GM23248 (cell line): ENCODE measurements around the gene C2CD4D. TPM values are rescaled to one million over a fixed set of nuclear protein-coding genes. Genes with fewer than 3 reads are reported as not detected.

Experiments used
- DNase-seq: peaks from one replicate; pipeline ENCODE4 v3.0.0-alpha.2; 2015
- H2AFZ ChIP-seq: fragments of 200-600 bp; sonication (generic); 2 replicates; pipeline ENCODE4 v1.6.1; 2016; ENCODE audit warnings: antibody characterized with exemption
- H3F3A ChIP-seq: fragments of 200-600 bp; sonication (generic); 2 replicates; pipeline ENCODE4 v1.6.1; 2016; ENCODE audit warnings: mild to moderate bottlenecking, antibody characterized with exemption, mixed run types; ENCODE audit not compliant: insufficient read depth
- H3K27ac ChIP-seq: fragments of 200-600 bp; sonication (generic); 2 replicates; pipeline ENCODE4 v1.5.1; 2016; ENCODE audit warnings: mild to moderate bottlenecking
- H3K27me3 ChIP-seq: fragments of 200-600 bp; sonication (generic); replicated peaks from 2 replicates; pipeline ENCODE4 v1.6.1; 2016; ENCODE audit warnings: mild to moderate bottlenecking; ENCODE audit not compliant: insufficient read depth
- H3K36me3 ChIP-seq: fragments of 200-600 bp; sonication (generic); 2 replicates; pipeline ENCODE4 v1.6.1; 2016; ENCODE audit warnings: low read depth, mild to moderate bottlenecking
- H3K4me1 ChIP-seq: fragments of 200-600 bp; sonication (generic); 2 replicates; pipeline ENCODE4 v1.6.1; 2016; ENCODE audit warnings: mild to moderate bottlenecking; ENCODE audit not compliant: insufficient read depth
- H3K4me2 ChIP-seq: fragments of 200-600 bp; sonication (generic); one replicate; pipeline ENCODE4 v1.6.1; 2016; ENCODE audit warnings: mild to moderate bottlenecking; ENCODE audit not compliant: unreplicated experiment
- H3K4me3 ChIP-seq: fragments of 200-600 bp; sonication (generic); 2 replicates; pipeline ENCODE4 v1.5.1; 2016; ENCODE audit warnings: mild to moderate bottlenecking
- H3K79me2 ChIP-seq: fragments of 200-600 bp; sonication (generic); 2 replicates; pipeline ENCODE4 v1.6.1; 2016; ENCODE audit warnings: mild to moderate bottlenecking; ENCODE audit not compliant: insufficient read depth
- H3K9ac ChIP-seq: fragments of 200-600 bp; sonication (generic); 2 replicates; pipeline ENCODE4 v1.6.1; 2016; ENCODE audit warnings: mild to moderate bottlenecking
- H3K9me2 ChIP-seq: fragments of 200-600 bp; sonication (generic); 2 replicates; pipeline ENCODE4 v1.6.1; 2016; ENCODE audit warnings: mixed run types, mild to moderate bottlenecking, moderate library complexity; ENCODE audit not compliant: insufficient read depth
- H3K9me3 ChIP-seq: fragments of 200-600 bp; sonication (generic); one replicate; pipeline ENCODE4 v1.6.1; 2017; ENCODE audit warnings: low read depth
- H4K20me1 ChIP-seq: fragments of 200-600 bp; sonication (generic); 2 replicates; pipeline ENCODE4 v1.6.0; 2016; ENCODE audit not compliant: insufficient read depth
- EZH2 ChIP-seq: fragments of 200-600 bp; sonication (generic); IDR thresholded peaks from 2 replicates; pipeline ENCODE4 v1.6.1; 2018; ENCODE audit warnings: antibody characterized with exemption, mild to moderate bottlenecking; ENCODE audit not compliant: insufficient read depth, poor library complexity, severe bottlenecking
- EZH2phosphoT487 ChIP-seq: fragments of 200-600 bp; sonication (generic); IDR thresholded peaks from 2 replicates; pipeline ENCODE4 v1.6.1; 2018; ENCODE audit warnings: antibody characterized with exemption, moderate library complexity, mild to moderate bottlenecking, low read depth; ENCODE audit not compliant: insufficient read depth
- WGBS, 2 experiments: methylation state at CpG; one replicate each; pipeline ENCODE4 v1.1.6; 2015 to 2017; ENCODE audit warnings: low lambda C conversion rate in 2 of 2, low coverage in 1 of 2; ENCODE audit errors: missing lambda C conversion rate in 2 of 2; 5-methylcytosine and 5-hydroxymethylcytosine counted together
- in situ Hi-C: fragments of 300-500 bp; cut with MboI; formaldehyde crosslinking; loops from 2 replicates; pipeline ENCODE4 v1.15.0; 2020
- polyA plus RNA-seq: library from polyadenylated mRNA; unstranded; fragments of >200 nt; fragmentation: Nextera tagmentation; extraction: Ambion mirVana; gene quantifications from 2 replicates; pipeline ENCODE4 v1.2.1, GENCODE V29; 2016
- total RNA-seq: library from RNA; depleted of rRNA; stranded (reverse); fragments of >200 nt; shearing (Covaris generic); gene quantifications from 2 replicates; pipeline ENCODE4 v1.2.3, GENCODE V29; 2014

The C2CD4D gene
- total and polyA plus RNA-seq, 2 experiments from 2014 or later: 0.16 TPM; not detected in 1

GRCh38 chr1:151849871-151850270, 10.3 kb upstream of the C2CD4D start:
- Histone ChIP-seq H2AFZ (no peak overlapping the region), H3K79me2 (no peaks in the 10 kb centered on the region), H3K36me3 (no peaks in the 10 kb centered on the region), H4K20me1 (no peaks in the 10 kb centered on the region), H3K4me3 (no peak overlapping the region), H3K9me2 (no peaks in the 10 kb centered on the region), H3K4me1 (peaks cover 4% of the 10 kb centered on the region), H3F3A (no peaks in the 10 kb centered on the region), H3K9me3 (no peaks in the 10 kb centered on the region), H3K27me3 (peaks cover 13% of the 10 kb centered on the region), H3K9ac (no peak overlapping the region), H3K27ac (no peak overlapping the region), H3K4me2 (no peak overlapping the region)
- in situ Hi-C loops: no loop called here
- no peak for DNase-seq
- no peak for TF ChIP-seq EZH2phosphoT487
- TF ChIP-seq EZH2: no peak

GRCh38 chr1:151849126-151849525, 9.5 kb upstream of the C2CD4D start:
- no peaks in the 10 kb centered on the region for H3K36me3 ChIP-seq
- peaks cover 13% of the 10 kb centered on the region for H3K27me3 ChIP-seq
- H3F3A ChIP-seq: no peaks in the 10 kb centered on the region
- in situ Hi-C loops: no loop called here
- WGBS, 2 experiments: 4% methylated on average over 3 of the region's 3 CpGs
- no peaks in the 10 kb centered on the region for H3K79me2 ChIP-seq
- DNase-seq: no peak
- peaks cover 4% of the 10 kb centered on the region for H3K4me1 ChIP-seq
- no peak overlapping the region for H3K4me3 ChIP-seq
- TF ChIP-seq EZH2phosphoT487: no peak
- no peak for TF ChIP-seq EZH2
- H3K9me2 ChIP-seq: no peaks in the 10 kb centered on the region
- H3K27ac ChIP-seq: no peak overlapping the region
- H4K20me1 ChIP-seq: no peaks in the 10 kb centered on the region
- no peaks in the 10 kb centered on the region for H3K9me3 ChIP-seq
- no peak overlapping the region for H3K4me2 ChIP-seq
- no peak overlapping the region for H3K9ac ChIP-seq
- no peak overlapping the region for H2AFZ ChIP-seq

- Histone ChIP-seq H3K79me2 (no peaks in the 10 kb centered on the region), H3K36me3 (no peaks in the 10 kb centered on the region), H3K9me2 (no peaks in the 10 kb centered on the region), H2AFZ (no peak overlapping the region), H3K27me3 (peaks cover 13% of the 10 kb centered on the region), H3K4me2 (no peak overlapping the region), H3F3A (no peaks in the 10 kb centered on the region), H4K20me1 (no peaks in the 10 kb centered on the region), H3K4me3 (no peak overlapping the region), H3K27ac (no peak overlapping the region), H3K9ac (no peak overlapping the region), H3K9me3 (no peaks in the 10 kb centered on the region), H3K4me1 (peaks cover 4% of the 10 kb centered on the region)
- WGBS, 2 experiments: 35 to 38% methylated on average over 11 of the region's 11 CpGs
- in situ Hi-C loops: no loop called here
- TF ChIP-seq EZH2 (no peak), EZH2phosphoT487 (no peak)
- no peak for DNase-seq
Measured at GRCh38 chr1:151847867-151848596, 8.4 kb upstream of the C2CD4D start.

- no peaks in the 10 kb centered on the region for H3F3A ChIP-seq
- TF ChIP-seq EZH2phosphoT487 (no peak), EZH2 (no peak)
- WGBS, 2 experiments: 81 to 85% methylated on average over 8 of the region's 8 CpGs
- no peaks in the 10 kb centered on the region for H3K79me2 ChIP-seq
- no peak for DNase-seq
- no peaks in the 10 kb centered on the region for H3K9me2 ChIP-seq
- H3K4me1 ChIP-seq: peaks cover 4% of the 10 kb centered on the region
- H3K9me3 ChIP-seq: no peaks in the 10 kb centered on the region
- H2AFZ ChIP-seq: no peak overlapping the region
- H3K36me3 ChIP-seq: no peaks in the 10 kb centered on the region
- no peak overlapping the region for H3K4me2 ChIP-seq
- H3K27me3 ChIP-seq: peaks cover 7% of the 10 kb centered on the region
- no peaks in the 10 kb centered on the region for H4K20me1 ChIP-seq
- no peak overlapping the region for H3K4me3 ChIP-seq
- in situ Hi-C loops: no loop called here
- H3K9ac ChIP-seq: no peak overlapping the region
- no peak overlapping the region for H3K27ac ChIP-seq
Measured at GRCh38 chr1:151846686-151847237, 7.1 kb upstream of the C2CD4D start.
